Measurements from ENCODE around the gene PPP3CB.

Gene PPP3CB

DNA sequence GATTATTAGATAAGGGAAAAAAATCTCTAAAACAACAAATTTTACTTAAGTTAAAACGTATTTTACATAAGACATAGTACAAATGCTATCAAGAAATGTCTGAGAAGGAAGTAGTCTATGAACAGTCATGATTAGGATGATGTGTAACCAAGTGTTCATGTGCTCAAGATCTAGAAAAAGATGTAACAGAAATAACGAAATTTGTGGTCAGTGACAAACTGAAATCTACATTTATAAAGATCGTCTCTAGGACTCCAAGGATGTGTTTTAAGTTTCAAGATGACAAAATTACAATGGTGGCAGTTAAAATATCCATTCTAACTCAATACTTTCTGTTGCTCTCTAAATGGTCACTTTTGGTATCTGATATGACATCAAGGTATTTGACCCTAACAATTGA lies 17.2 kb downstream of the PPP3CB start:
- no peak for DNase-seq

DNA sequence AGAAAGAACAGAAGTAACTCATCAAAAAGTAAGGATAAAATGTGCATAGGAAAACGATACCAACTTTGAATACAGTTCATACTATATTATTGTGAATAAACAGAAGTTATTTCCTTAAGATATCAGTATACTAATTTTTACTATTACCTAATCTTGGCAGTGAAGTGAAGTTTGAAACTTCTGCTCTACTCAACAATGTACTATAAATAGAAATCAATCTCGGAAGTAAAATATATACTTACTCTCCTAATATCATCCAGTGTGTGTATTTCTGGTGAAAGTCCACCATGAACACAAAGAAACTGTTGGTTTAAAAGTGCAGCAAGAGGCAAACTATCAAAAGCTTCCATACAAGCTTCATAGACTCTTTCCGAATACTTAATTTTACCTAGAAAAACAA lies 24.6 kb downstream of the PPP3CB start:
- DNase-seq, result no peak

DNA sequence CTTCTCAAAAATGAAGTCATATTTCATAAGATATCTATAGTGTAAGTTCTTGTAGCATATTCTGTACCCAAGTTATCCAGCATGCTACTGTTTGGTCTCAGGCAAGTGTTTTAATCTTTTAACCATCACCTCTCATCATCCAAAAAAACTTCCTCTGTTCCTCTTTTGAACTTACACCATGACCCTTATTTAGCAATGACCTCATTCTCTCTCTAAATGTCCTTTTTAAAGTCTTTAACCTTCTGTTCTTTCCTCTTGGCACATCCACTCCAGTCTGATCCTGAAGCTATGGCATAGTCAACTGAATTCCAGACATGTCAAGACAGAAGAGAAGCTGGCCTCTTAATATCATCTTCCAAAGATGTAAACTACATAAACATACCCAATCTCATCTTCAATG lies 26.2 kb downstream of the PPP3CB start:
- no peak for DNase-seq

DNA sequence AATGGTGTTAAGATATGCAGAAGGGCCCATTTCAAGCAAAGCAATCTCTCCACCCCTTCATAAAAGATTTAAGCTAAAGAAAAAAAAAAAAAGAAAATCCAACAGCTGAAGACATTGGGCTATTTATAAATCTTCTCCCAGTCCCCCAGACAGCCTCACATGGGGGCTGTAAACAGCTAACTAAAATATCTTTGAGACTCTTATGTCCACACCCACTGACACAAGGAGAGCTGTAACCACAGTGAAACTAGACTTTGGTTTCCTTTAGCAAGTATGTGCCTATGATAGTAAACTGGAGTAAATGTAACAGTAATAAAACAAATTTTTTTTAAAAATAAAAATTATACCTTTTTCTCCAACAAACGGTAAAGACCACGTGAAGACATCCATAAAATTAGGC lies 28.6 kb downstream of the PPP3CB start:
- no peak for DNase-seq

DNA sequence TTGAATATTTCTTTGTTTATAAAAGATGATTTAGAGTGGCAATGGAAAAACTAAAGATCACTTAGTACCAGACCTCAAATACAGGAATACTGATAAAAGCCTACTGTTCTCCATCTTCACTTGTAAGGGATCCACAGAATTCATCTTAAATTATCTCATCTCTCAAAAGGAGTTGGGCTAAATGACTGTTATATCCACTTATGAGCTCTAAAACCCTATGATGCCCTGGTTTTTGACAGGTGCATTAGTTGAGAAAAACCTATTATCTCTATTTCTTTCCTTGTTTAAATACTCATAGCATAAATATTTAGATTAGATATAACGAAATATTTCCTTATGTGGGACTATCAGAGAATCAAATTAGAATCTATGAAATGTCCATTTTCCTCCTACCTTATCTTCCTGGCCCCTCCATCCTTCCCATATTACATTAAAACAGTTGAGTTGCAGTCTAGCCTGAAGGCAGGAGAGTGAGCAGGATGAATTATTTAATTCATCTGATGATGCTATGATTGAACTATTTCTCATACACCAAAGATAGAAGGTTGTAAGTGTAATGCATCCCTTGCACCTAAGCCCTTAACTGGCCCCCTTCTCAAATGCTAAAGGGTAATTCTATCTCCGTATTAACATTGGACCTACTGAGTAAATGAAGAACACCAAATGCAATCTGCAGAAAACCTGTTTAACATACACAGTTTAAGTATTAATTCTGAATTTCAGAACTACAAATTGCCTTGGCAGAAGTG lies 29.7 kb downstream of the PPP3CB start:
- DNase-seq, result no peak

DNA sequence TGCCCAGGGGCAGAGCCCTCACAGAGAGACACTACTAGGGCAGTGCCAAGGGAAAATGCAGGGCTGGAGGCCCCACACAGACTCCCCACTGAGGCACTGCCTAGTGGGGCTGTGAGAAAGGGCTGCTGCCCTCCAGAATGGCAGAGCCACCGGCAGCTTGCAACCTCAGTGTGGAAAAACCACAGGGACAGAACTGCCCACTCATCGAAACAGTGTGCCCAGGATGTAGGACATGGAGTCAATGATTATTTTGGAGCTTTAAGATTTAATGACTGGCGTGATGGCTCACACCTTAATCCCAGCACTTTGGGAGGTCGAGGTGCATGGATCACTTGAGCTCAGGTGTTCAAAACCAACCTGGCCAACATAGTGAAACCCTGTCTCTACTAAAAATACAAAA lies 34.9 kb downstream of the PPP3CB start:
- no peak for DNase-seq

DNA sequence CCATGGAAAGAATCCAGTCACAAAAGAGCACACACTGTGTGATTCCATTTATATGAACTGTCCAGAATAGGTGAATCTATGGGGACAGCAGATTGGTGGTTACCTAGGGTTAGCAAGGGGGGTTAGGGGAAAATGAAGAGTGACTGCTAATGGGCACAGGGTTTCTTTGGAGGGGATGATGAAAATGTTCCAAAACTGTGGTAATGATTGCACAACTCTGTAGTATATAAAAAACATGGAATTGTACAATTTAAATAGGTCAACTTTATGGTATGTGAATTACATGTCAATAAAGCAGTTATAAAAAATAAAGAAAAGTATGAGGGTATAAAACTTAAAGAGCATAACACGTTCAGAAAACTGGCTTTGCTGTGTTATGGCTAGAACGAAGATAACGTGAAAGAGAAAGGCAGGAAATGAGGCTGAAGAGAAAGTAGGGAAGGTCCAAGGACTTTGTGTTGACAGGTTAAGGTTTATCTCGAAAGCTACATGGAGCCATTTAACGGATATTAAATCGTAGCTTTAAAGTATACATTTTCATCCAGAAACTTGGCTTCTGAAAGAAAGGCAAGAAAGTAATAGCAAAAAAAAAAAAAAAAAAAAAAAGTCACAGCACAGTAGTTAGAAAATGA lies 36.0 kb downstream of the PPP3CB start:
- no peak for DNase-seq

DNA sequence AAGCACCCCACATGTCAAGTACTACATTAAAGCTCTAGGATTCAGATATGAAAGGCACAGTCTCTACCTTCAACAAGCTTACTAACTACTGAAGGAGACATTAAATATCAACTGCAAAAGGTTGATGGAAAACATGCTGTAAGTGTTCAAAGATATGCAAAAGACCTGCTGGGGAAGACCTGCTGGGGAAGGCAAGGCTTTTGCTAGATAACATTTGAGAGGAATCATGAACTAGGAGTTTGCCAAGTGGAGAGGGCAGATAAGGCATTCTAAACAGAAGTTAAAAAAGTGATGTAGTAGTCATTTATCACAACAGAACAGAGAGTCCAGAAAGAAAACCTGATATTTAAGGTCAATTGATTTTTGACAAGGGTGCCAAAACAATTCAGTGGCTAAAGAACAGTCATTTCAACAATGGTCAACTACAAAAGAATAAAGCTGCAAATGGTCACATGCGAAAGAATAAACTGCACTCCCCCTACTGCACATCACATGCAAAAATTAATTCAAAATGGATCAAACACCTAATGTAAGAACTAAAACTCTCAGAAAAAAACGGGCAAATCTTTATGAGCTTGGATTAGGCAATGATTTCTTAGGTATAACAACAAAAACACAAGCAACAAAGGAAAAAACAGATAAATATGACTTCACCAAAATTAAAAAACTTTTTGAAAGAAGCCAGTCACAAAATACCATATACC lies 39.5 kb downstream of the PPP3CB start:
- no peak for DNase-seq

DNA sequence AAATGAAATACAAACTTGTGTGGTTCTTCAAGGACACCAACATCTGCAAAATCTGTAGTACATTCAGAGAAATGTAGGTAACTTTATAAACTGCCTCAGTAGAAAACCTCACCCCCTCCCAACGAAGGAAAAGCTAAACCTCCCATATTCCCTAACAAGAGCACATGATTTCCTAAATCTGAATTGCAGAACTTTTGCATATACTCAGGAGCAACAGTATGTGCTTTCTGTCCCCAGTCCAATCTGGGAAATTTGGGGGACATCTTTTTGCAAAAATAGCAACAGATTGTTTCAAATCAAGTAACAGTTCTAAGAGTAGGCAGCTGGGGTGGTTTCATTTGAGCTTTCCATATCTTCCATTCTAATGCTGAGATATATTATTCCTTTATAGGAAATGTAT lies 46.7 kb downstream of the PPP3CB start:
- DNase-seq, result no peak

DNA sequence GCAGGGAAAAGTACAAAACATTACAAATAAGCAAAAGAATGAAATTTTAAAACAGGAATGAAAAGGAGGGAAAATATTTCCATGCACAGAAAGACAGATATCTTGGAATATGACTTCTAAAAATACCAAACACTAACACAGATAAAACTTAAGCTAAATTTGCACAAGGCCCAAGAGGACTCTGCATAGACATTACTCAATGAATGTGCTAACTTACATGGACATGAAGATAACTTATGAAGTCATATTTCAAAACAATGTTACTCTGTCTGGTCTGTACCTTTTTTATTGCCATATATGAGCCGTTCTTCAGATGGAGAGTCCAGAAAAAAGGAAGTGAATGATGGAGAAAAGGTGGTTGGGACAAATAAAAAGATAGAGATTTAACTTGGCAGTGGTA lies 47.4 kb downstream of the PPP3CB start:
- DNase-seq, result no peak

DNA sequence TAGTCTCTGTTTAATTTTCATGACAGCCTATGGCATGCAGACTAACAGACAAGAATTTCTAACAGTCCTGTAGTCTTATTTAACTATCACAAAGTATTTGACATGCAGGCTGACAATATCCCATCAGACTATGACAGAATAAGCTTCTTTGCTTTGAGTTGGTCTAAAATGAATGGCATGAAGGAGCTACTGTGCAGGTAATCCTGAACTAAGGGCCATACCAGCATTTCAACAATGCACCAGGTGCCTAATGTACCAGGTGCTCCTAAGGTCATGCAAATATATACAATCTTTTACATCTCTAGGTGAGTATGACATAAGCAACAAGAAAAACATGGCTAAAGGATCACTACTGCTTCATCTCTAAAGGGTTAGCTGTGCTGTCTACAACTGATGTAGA lies 48.9 kb downstream of the PPP3CB start:
- no peak for DNase-seq

DNA sequence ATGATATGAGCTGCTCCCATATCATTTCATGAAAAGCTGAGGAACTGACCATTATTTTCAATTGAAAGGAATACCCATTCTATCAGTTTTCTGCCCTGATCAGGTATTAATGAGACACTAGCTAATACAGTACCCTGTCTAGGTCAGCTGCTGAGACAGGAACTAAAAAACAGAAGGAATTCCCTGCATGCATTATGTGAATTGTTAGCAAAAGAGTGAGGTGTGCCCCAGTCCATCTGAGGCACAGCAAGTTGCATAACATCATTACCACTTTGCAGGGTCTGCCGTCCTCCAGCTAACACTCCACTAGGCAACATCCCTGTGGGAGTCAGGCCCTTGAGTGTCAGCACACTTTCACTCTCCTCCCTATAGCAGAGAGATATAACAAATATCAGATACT lies 51.4 kb downstream of the PPP3CB start:
- DNase-seq, result no peak

DNA sequence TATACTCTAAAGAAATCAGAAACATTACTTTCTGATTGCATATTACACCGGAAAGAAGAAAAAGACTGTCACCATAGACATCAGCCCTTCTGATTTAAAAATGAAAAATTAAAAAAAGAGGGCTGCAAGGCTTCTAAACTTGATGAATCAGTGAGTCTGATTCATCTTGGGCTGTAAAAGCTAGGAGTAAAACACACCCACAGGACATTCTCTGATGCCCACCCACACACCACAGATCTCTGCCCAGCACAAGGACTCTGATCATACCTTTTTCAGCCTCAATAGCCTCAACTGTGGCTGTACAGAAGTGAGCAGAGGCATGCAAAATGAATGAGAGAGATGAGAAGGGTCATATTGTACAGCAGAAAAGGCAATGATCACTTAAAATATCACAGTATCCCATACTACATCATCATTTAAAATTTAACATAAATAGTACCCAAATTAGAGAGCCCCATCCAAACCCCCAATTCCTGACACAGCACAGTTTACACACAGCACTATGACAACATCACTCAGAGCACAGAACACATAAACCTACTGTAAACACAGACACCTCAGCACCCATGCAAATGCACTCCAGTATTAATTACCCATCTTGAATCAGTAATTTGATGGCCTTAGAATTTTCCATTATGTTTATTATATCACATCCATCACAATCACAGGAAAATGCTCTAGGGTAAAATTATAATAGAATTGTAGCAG lies 56.1 kb downstream of the PPP3CB start:
- DNase-seq, result no peak

DNA sequence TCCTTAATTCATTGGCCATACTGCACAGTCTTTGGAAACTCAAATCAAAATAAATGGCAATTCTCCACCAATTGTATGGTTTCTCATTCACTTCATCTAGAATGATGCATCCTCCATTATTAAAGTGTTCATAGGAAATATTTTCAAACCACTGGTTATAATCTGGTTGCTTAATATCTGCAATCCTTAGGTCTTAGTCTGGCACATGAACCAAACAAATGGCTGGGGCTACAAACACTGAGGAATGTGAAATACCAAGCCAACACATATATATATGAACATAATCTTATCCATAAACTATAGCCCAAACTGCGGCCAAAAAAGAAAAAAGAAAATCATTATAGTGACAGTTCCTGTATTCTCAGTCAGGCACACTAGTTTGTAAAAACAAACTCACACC lies 56.8 kb downstream of the PPP3CB start:
- DNase-seq, result no peak

DNA sequence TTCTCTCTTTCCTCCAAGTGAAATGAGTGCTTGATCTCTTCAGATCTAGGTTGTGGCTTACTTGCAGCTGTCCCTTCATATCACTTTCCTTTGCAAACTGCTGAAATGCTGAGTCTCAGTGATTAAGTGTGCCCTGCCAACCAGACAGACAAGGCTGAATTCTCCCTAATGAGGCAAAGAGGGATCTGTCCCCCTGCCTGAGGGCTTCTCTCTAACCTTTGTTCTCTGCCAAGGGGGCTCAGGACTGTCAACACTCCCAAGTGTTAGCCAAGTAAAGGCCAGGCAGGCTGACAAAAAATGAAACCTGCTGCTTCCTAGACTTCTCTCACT lies 62.3 kb downstream of the PPP3CB start, which contains the start of gene MSS51:
MSS51 (minus strand) TSS at position 24 of the 330 bp plus-strand sequence. CDS start 5,277 bp downstream, outside the sequence.
- no peak for DNase-seq

DNA sequence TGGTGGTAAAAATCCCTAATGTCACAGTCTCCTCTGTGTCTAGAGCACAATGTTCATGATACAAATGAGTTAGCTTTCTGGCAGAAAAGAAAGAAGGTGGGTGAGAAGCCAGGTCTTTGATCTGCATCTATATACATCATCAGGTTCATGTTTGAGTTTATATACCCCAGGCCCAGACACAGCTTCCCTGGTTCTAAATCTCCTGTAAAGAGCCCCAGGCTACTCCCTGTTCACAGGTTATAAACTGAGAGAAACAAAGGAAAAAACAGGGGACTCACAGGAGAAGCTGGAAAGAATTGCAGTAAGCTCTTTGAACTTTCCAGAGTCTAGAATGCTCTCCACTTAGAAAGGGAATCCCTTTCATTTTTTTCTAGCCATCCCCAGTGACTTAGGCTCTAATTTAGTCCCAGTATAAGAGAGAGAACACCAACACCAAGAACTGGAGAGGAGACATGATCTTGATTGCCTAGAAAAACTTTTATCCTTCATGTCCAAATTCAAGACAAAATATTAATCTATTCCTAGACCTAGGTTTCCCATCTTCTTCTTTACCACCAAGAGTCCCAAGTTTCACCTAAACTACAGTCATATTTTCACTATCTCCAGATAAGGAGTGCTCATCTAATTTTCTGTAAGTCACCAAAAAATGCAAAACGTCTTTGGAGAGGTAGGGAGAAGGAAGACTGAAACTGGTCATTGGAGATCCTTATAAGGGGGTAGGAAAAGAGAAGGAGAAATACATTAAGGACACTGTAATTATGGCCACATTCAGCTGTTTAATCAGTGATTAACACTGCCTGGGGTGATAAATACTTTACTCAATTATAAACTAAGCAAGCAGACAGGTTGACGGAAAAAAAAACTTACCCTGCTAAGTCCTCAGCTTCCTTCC lies 62.9 kb downstream of the PPP3CB start:
- DNase-seq, result no peak

DNA sequence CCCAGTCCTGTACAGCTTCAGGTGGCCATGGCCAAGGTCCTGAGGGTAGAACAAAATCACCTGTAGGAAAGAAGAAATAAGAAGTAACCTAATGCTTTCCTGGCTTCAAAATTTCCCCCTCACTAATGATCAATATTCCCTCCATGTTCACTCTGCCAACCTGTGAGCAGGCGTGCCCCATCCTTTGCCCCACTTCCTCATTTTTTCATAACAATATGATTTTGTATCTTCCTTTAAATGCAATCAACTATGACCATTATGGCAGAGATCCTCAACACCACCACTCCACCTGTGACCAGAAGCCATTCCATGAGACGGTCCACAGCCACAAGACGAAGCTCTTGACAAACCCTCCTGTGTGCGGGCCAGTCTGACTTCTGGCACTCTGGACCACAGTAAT lies 69.5 kb downstream of the PPP3CB start:
- DNase-seq, result no peak

DNA sequence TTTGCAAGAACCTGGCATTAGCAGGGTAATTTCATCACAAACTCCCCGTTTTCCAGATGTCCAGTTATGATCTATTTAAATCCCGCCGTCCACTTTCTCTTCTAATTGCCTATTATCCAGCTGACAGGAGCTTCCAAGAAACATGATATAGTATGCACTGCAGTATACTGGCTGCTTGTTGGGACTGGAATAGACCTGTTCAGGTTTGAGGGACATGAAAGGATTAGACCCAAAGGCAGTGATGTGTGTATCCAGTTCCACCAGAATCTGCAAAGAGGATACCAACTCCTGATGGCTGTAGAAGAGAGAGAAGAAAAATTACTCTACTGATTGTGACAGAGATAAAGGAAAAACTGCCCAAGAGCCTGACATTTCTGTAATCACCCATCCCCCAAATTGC lies 71.3 kb downstream of the PPP3CB start:
- no peak for DNase-seq

DNA sequence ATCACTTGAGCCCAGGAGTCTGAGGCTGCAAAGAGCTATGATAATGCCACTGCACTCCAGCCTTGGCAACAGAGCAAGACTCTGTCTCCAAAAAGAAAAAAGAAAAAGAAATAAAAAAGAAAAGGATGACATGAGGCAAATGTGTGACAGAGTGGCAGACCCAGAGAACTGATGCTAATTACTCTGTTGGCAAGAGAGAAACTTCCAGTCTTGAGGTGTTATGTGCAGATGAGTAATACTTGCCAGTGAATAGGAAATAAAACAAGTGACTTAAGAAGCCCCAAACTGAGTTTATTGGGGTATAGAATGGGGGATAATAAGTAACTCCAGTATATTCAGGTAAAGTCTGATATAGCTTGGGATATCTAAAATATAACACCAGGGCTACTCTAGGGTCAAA lies 72.5 kb downstream of the PPP3CB start:
- DNase-seq, result no peak

DNA sequence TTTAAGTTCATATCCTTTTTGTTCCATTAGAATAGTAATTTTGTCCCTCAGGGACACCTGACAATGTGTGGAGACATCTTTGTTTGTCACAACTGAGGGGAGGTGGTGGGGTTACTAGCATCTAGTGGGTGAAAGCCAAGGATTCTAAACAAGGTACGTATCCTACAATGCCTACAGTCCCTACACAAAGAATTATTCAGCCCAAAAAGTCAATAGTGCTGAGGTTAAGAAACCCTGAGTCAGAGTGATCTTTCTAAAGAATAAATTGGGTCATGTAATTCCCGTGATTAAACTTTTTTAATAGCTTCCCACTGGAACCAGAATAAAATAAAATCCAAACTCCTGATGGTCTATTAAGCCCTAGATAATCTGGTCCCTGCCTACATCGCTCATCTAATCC lies 79.3 kb downstream of the PPP3CB start:
- DNase-seq, result no peak

DNA sequence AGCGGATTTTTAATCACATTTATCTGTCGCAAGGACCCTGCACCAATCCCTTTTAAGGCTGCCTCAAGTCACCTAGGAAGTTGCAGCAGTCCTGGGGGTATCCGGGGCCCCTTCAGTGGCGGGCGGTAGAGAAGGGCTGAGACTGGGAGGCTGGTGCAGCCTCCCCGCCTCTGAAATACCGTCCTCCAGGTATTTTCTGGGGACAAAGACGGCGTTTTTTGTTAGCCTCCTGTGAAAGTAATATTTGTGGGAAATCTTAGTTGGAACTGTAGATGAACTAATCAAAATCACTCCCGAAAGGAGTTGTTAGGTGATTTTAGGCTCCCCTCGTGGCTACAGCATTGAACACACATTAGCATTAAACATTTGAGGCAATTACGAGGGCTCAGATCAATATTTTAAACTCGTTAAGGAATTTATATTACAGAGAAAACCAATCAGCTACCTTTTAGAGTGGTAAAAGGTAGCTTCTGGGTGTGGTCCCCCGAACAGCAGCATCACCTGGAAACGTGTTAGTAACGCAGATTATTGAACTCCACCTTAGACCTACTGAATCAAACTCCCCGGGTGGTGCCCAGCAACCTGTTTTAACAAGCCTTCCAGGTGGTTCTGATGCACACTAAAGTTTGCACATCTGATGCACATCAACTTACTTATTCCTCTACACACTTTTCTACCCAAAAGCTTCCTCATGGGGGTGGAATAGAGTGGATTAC lies 81.4 kb downstream of the PPP3CB start:
- no peak for DNase-seq

Data from activated gamma-delta T cell treated with Interleukin-2 at 50 U/mL for 16 hours (primary cell).